GM18873 (cell line): ENCODE measurements around the gene MRTFA.
"Not testable (repeated sequence)": the region's sequence is repeated elsewhere in the genome, so short reads cannot be mapped to it uniquely, and the experiment has no call there.

Source experiments
- ATAC-seq: cut with Tn5 transposase; IDR thresholded peaks from one replicate; pipeline ENCODE4 v1.9.1; 2021; ENCODE audit warnings: mild to moderate bottlenecking, moderate library complexity, moderate number of reproducible peaks; ENCODE audit not compliant: unreplicated experiment, low FRiP score

MRTFA gene

GRCh38 chr22:40504285-40505249, 132.0 kb downstream of the MRTFA start:
- no peak for ATAC-seq

- ATAC-seq, result no peak
Measured at GRCh38 chr22:40502919-40503318, 133.6 kb downstream of the MRTFA start.

GRCh38 chr22:40500465-40500786, 136.1 kb downstream of the MRTFA start:
- not testable (repeated sequence) for ATAC-seq

GRCh38 chr22:40499209-40499623, 137.3 kb downstream of the MRTFA start:
- ATAC-seq, result no peak

- no peak for ATAC-seq
Measured at GRCh38 chr22:40498420-40499208, 137.9 kb downstream of the MRTFA start.

GRCh38 chr22:40493441-40493840, 143.1 kb downstream of the MRTFA start:
- no peak for ATAC-seq

GRCh38 chr22:40491990-40492631, 144.4 kb downstream of the MRTFA start:
- ATAC-seq, result peak; percentile 92

- ATAC-seq, result no peak
Measured at GRCh38 chr22:40487663-40488249, 148.8 kb downstream of the MRTFA start.

- ATAC-seq, result no peak
Measured at GRCh38 chr22:40486962-40487602, 149.4 kb downstream of the MRTFA start.

- ATAC-seq, result no peak
Measured at GRCh38 chr22:40485813-40486667, 150.5 kb downstream of the MRTFA start.

- ATAC-seq, result no peak
Measured at GRCh38 chr22:40484906-40485669, 151.4 kb downstream of the MRTFA start.

GRCh38 chr22:40482886-40483285, 153.6 kb downstream of the MRTFA start:
- no peak for ATAC-seq

- no peak for ATAC-seq
Measured at GRCh38 chr22:40482391-40482790, 154.1 kb downstream of the MRTFA start.

GRCh38 chr22:40480996-40481395, 155.5 kb downstream of the MRTFA start:
- no peak for ATAC-seq

GRCh38 chr22:40479887-40480538, 156.5 kb downstream of the MRTFA start:
- no peak for ATAC-seq

- no peak for ATAC-seq
Measured at GRCh38 chr22:40479126-40479800, 157.3 kb downstream of the MRTFA start.

GRCh38 chr22:40478338-40479125, 158.0 kb downstream of the MRTFA start:
- no peak for ATAC-seq
